Activated gamma-delta T cell treated with Interleukin-2 at 50 U/mL for 16 hours (primary cell): ENCODE measurements around the gene CLMP.

Experiments
- DNase-seq: peaks from one replicate; pipeline ENCODE4 v3.0.0-alpha.2; 2020

The CLMP gene

GRCh38 chr11:123052901-123053721 lies 141.9 kb downstream of the CLMP start:
- no peak for DNase-seq

DNA sequence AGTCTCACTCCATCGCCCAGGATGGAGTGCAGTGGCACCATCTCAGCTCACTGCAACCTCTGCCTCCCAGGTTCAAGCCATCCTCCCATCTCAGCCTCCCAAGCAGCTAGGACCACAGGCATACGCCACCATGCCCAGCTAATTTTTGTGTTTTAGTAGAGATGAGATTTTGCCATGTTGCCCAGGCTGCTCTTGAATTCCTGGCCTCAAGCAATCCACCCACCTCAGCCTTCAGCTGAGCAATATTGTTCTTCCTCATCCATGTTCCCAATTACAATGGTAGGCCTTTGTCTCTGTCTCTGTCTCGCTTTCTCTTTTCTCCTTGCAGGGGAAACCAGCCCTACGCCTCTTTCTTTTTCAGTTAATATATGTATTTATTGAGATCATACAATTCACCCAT lies 143.4 kb downstream of the CLMP start:
- DNase-seq, result no peak

GRCh38 chr11:123051146-123051545 lies 143.9 kb downstream of the CLMP start:
- no peak for DNase-seq

DNA sequence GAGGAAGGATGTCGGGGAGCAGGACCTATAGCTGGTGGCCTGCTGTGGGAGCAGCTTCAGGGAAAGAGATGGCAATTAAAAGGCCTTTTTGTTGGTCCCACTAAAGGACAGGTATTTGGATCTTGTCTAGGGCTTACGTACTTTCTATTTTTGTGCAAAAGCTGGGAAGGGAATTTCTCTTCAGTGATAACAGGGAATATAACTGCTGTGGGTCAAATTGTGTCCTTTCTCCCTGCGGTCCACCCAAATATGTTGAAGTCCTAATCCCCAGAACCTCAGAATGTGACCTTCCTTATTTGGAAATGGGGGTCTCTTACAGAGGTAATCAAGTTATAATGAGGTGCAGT lies 147.1 kb downstream of the CLMP start:
- DNase-seq, result no peak

DNA sequence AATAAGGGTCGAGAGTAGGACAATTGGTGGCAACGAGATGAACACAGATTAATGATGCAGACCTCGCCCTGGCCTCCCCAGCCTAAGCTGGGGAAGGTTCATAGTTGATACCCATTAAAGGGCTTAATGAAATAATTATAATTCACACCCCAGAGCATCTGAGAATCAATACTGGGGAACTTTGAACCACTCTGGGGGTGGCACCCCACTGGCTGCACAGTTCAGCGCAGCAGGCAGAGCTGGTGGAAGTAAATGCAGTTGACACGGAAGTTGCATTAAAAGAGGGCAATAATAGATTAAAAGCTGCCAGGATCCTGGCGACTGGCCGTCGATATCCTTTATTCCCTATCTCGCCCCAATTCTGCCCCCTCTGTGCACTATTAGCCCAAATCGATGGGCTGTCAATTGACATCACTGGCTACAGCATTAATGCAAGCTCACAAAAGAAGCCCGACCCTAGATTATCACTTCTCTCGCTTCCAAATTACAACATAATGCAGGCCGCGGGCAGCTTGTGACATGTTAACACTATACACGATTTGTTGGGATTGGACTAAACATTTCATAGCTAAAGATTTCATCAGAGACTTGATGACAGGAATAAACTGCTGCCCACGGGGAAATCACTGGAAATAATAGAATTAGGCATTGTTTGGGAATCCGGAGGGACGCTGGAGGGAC lies 147.6 kb downstream of the CLMP start:
- DNase-seq, result no peak

- DNase-seq, result no peak
These were observed 148.4 kb downstream of the CLMP start for GRCh38 chr11:123046473-123047259.

DNA sequence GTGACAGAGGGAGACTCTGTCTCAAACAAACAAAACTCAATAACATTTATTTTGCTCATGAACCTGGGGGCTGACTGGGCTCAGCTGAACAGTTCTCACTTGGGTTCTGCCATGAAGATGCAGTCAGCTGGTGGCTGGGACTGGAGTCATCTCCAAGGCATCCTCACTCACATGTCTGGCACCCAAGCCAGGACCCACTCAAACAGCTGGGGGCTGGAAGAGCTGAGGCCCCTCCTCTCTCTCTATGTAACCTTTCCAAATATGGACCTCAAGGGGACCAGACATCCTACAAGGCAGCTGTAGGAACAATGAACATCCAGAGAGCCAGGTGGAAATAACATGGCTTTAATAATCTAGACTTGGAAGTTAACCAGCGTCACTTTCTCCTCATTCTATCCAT lies 149.9 kb downstream of the CLMP start:
- no peak for DNase-seq

GRCh38 chr11:123041185-123041584 lies 153.9 kb downstream of the CLMP start:
- DNase-seq, result no peak

DNA sequence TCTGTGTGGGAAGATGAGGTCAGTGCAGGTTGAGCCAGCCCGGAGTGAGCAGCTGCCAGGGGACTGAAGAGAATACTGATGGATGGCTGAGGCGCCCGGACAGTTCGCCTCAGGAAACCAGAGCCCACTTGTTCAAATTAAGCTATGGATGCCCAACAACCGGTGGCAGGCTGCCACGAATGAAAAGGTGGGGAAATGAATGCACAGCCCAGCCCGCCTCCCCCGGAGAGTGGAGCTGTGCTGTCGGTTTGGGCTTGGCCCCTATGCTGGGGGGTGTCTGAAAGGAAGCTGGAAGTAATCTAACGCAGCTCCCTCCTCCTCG lies 155.0 kb downstream of the CLMP start:
- no peak for DNase-seq

DNA sequence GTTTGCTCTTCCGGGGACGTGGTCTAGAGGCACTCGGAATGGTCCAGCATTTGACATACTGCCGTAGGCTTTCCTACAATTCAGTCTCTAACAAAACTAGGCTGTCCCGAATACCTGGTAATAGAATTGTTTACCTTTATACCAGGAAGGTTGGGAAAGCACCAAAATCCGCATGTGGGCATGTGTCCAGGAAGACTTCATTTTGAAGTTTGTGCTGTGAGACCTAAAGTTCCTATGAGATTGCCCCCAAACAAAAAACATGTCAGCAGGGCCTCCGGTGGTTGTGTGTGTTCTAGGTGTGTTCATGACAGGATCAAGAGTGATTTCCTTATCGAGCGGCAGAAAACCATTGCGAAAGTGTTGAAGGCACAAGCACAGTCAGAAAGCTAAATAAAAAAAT lies 159.2 kb downstream of the CLMP start:
- no peak for DNase-seq

DNA sequence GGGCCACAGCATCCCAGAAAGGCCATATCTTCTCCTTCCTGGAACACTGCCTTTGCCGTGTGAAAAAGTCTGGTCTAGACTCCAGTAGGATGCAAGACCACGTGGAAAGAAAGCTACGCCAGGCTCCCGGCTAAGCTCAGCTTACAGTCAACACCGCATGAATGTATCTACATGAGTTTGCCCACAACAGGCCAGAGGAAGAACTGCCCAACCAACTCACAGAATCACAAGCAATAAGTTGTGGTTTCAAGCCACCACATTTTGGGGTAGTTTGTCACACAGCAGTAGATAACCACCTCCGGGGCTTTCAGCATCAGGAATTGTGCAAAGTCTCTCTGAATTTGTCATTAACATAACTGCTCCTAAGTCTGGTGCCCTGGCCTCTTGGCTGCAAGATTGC lies 160.5 kb downstream of the CLMP start:
- DNase-seq, result no peak

DNA sequence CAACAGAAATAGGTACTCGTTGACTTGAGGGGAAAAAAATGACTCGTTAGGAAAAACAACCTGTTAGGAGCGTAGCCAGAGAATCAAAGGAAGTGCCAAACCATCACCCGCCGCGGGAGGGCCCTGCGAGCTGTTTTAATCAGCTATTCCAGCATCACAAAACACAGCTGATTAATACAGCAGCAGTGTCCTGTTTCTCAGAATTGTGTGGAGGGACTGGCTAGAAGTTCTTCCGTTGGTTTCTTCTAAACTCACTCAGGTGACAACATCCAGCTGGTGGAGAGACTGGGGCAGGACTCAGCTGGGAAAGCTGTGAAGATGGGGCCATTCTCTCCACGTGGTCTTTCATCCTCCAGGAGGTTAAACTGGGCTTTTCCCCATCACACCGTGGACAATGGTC lies 161.2 kb downstream of the CLMP start:
- no peak for DNase-seq

DNA sequence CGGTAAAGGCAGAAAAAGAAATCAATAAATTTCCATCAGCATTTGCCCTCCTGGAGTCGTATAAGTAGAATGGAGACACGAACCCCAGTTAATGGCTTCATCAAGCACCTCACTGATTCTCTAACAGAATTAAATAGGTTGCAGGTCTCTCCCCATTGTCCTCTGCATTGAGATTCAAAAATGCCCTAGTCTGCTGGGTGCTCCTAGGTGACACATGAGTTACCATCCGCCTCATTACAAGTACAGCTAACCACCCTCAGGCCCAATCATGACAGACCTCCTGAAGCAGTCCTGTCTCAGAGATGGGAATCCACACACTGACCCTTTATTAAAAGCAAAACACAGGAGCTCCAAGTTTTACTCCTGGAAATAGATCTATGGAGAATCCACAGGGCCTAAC lies 164.5 kb downstream of the CLMP start:
- DNase-seq, result no peak

DNA sequence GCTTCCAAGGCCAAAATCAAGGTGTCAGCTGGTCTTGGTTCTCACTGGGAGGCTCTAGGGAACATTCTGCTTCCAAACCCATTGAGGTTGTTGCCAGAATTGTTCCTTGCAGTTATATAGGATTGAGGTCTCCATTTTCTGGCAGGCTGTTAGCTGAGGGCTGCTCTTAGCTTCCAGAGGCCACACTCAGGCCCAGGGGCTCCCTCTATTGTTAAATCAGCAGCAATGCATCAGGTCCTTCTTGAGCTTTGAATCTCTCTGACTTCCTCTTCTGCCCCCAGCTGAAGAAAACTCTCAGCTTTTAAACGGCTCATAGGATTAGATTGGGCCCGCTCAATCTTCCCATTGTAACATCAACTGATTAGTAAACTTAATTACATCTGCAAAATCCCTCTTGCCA lies 174.1 kb downstream of the CLMP start:
- no peak for DNase-seq
